ENCODE data around the gene ATP6AP1.

DNA sequence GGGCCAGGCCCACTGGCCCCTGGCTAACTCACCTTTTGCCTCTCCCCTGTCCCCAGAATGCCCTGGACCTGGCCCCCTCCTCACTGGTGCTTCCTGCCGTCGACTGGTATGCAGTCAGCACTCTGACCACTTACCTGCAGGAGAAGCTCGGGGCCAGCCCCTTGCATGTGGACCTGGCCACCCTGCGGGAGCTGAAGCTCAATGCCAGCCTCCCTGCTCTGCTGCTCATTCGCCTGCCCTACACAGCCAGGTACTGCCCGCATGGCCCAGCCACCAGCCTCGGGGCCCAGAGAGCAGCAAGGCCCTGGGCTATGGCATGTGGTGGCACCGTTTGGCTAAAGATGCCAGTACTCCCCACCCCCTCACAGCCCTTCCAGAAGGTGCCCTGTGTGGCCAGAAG, 3.7 kb downstream of the ATP6AP1 start:
- no peak for TF ChIP-seq EZH2 (IDR thresholded peaks at IDR 0.05; ENCODE audit: low read length, missing control alignments)
- TF ChIP-seq, protein P1, sequence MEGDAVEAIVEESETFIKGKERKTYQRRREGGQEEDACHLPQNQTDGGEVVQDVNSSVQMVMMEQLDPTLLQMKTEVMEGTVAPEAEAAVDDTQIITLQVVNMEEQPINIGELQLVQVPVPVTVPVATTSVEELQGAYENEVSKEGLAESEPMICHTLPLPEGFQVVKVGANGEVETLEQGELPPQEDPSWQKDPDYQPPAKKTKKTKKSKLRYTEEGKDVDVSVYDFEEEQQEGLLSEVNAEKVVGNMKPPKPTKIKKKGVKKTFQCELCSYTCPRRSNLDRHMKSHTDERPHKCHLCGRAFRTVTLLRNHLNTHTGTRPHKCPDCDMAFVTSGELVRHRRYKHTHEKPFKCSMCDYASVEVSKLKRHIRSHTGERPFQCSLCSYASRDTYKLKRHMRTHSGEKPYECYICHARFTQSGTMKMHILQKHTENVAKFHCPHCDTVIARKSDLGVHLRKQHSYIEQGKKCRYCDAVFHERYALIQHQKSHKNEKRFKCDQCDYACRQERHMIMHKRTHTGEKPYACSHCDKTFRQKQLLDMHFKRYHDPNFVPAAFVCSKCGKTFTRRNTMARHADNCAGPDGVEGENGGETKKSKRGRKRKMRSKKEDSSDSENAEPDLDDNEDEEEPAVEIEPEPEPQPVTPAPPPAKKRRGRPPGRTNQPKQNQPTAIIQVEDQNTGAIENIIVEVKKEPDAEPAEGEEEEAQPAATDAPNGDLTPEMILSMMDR (conservative IDR thresholded peaks at IDR 0.05 in 1 of 2, IDR thresholded peaks at IDR 0.05 in 1 of 2; ENCODE audit: low read depth in 1 of 2, low read length in 2 of 2), result no peak
